ENCODE measurements around the gene INPP1.

GRCh38 chr2:190335225-190335559 is 8.2 kb upstream of the INPP1 start:
- no peak for TF ChIP-seq CTCF (IDR thresholded peaks at IDR 0.05)
- no peak for TF ChIP-seq POLR2A (IDR thresholded peaks at IDR 0.05)
